ENCODE measurements around the gene SEZ6L. TPM values are rescaled to one million over a fixed set of nuclear protein-coding genes. Genes with fewer than 3 reads are reported as not detected.

SEZ6L gene
- total RNA-seq, 1 donor from 2014 or later, result 2.3 TPM

DNA sequence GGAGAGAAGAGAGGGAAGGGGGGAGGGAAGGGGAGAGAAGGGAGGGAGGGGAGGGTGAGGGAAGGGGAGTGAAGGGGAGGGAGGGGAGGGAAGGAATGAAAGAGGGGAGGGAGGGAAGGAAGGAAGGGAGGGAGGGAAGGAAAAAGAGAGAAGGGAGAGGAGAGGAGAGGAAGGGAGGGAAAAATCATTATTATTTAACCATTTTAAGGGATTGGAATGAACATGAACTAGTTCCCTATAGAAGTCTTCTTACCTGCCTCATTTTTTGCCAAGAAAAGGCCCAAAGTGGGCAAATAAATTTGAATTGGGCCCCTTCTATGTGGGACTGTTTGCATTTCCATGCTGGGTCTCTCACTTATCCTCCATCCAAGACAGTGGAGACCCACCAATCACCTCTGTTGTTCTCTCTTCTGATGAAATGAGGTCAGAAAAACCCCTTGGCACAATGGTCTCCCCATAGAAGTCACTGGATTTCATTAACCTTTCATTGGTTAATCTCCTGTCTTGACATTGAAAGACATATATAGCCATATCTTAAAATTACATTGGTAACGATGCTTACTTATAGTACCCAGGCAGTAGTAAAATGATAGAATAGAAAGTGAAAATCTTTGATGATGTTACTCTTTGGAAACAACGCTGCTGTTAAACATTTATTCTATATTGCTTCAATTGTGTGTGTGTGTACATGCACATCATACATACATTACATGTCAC is 179.7 kb downstream of the SEZ6L start:
- Histone ChIP-seq H2AFZ (ENCODE audit: low read depth, low read length) (no peak overlapping the region), H3K4me1 (ENCODE audit: insufficient read depth, low read length) (no peaks in the 10 kb centered on the region), H3K9ac (ENCODE audit: low read length) (no peak overlapping the region), H3K4me2 (ENCODE audit: low read length) (no peak overlapping the region), H3K36me3 (ENCODE audit: insufficient read depth, low read length) (no peaks in the 10 kb centered on the region), H3K79me2 (ENCODE audit: insufficient read depth, low read length) (no peaks in the 10 kb centered on the region), H3K27me3 (ENCODE audit: insufficient read depth, low read length) (peaks cover 14% of the 10 kb centered on the region), H3K4me3 (ENCODE audit: insufficient read depth, low read depth, low read length) (no peak overlapping the region), H3K9me3 (ENCODE audit: insufficient read depth, low read depth, low read length) (peaks cover under 1% of the 10 kb centered on the region), H4K20me1 (ENCODE audit: insufficient read depth, low read length) (no peaks in the 10 kb centered on the region), H3K27ac (ENCODE audit: low read depth, low read length) (no peak overlapping the region)
- DNase-seq (ENCODE audit: low read depth) (no peak), FAIRE-seq (no peak)
- H3K27ac Mint-ChIP-seq (ENCODE audit: unreplicated experiment), result no peak overlapping the region
- H3K9me3 Mint-ChIP-seq (ENCODE audit: unreplicated experiment), result peaks cover 4% of the 10 kb centered on the region
- H3K4me1 Mint-ChIP-seq (ENCODE audit: low read depth, unreplicated experiment), result no peaks in the 10 kb centered on the region
- peaks cover 2% of the 10 kb centered on the region for H3K36me3 Mint-ChIP-seq (ENCODE audit: low read depth, unreplicated experiment)
- peaks cover 21% of the 10 kb centered on the region for H3K27me3 Mint-ChIP-seq (ENCODE audit: low read depth, unreplicated experiment)
- TF ChIP-seq, protein P1, sequence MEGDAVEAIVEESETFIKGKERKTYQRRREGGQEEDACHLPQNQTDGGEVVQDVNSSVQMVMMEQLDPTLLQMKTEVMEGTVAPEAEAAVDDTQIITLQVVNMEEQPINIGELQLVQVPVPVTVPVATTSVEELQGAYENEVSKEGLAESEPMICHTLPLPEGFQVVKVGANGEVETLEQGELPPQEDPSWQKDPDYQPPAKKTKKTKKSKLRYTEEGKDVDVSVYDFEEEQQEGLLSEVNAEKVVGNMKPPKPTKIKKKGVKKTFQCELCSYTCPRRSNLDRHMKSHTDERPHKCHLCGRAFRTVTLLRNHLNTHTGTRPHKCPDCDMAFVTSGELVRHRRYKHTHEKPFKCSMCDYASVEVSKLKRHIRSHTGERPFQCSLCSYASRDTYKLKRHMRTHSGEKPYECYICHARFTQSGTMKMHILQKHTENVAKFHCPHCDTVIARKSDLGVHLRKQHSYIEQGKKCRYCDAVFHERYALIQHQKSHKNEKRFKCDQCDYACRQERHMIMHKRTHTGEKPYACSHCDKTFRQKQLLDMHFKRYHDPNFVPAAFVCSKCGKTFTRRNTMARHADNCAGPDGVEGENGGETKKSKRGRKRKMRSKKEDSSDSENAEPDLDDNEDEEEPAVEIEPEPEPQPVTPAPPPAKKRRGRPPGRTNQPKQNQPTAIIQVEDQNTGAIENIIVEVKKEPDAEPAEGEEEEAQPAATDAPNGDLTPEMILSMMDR (IDR thresholded peaks at IDR 0.05; ENCODE audit: insufficient read depth, low read depth, low read length), result no peak
- no peak overlapping the region for H3K4me3 Mint-ChIP-seq (ENCODE audit: unreplicated experiment)

DNA sequence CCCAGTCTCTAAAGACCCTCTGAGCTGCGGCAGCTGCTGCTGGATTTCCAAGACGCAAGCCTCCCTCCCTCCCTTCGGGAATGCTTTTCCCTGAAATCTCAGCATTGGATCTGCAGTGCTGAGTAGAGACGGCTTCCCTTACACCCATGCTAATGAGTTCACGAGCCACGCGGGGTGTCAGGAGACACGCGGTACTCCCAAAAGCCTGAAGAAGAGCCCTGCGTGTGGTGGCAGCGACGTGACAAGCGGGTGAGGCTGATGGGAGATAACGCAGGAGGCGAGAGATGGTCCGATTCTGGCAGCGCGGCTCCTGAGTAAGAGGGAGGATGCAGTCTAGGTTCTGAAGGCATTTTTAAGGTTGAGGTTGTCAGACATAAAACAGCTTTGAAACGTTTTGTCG is 185.4 kb downstream of the SEZ6L start:
- peaks cover 6% of the 10 kb centered on the region for H3K27me3 ChIP-seq (ENCODE audit: insufficient read depth, low read length)
- DNase-seq (ENCODE audit: low read depth) (no peak), FAIRE-seq (no peak)
- no peak overlapping the region for H3K27ac ChIP-seq (ENCODE audit: low read depth, low read length)
- H3K4me3 ChIP-seq (ENCODE audit: insufficient read depth, low read depth, low read length), result no peak overlapping the region
- H4K20me1 ChIP-seq (ENCODE audit: insufficient read depth, low read length), result no peaks in the 10 kb centered on the region
- Mint-ChIP-seq H3K27me3 (ENCODE audit: low read depth, unreplicated experiment) (peaks cover 5% of the 10 kb centered on the region), H3K9me3 (ENCODE audit: unreplicated experiment) (peaks cover 2% of the 10 kb centered on the region), H3K4me1 (ENCODE audit: low read depth, unreplicated experiment) (no peaks in the 10 kb centered on the region), H3K27ac (ENCODE audit: unreplicated experiment) (no peak overlapping the region), H3K36me3 (ENCODE audit: low read depth, unreplicated experiment) (no peaks in the 10 kb centered on the region), H3K4me3 (ENCODE audit: unreplicated experiment) (no peak overlapping the region)
- no peak for TF ChIP-seq EZH2 (IDR thresholded peaks at IDR 0.05; ENCODE audit: insufficient read depth, low read length)
- TF ChIP-seq, protein P1 (IDR thresholded peaks at IDR 0.05; ENCODE audit: insufficient read depth, low read depth, low read length), result no peak
- H3K9me3 ChIP-seq (ENCODE audit: insufficient read depth, low read depth, low read length), result peaks cover 2% of the 10 kb centered on the region
- no peaks in the 10 kb centered on the region for H3K36me3 ChIP-seq (ENCODE audit: insufficient read depth, low read length)
- no peaks in the 10 kb centered on the region for H3K79me2 ChIP-seq (ENCODE audit: insufficient read depth, low read length)
- H3K9ac ChIP-seq (ENCODE audit: low read length), result no peak overlapping the region
- H3K4me2 ChIP-seq (ENCODE audit: low read length), result no peak overlapping the region
- no peaks in the 10 kb centered on the region for H3K4me1 ChIP-seq (ENCODE audit: insufficient read depth, low read length)
- H2AFZ ChIP-seq (ENCODE audit: low read depth, low read length), result no peak overlapping the region

DNA sequence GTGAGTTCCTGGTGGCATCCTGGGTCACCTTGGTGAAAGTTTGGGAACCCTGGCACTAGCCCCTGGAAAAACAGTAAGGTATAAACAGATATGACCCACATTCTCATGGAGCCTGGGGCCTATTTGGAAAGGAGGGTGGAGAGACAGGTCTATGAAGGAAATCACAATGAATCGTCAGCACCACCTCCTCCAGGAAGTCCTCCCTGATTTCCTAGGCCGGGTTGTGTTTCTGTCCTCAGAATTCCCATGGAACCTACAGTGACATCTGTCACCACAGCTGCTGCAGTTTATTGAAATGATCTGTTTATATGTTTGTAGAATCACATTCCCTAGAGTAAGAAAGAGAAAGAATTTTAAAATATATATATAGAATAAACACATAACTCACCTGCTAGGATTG is 188.0 kb downstream of the SEZ6L start:
- no peaks in the 10 kb centered on the region for H3K36me3 Mint-ChIP-seq (ENCODE audit: low read depth, unreplicated experiment)
- H3K9ac ChIP-seq (ENCODE audit: low read length), result no peak overlapping the region
- H3K4me1 ChIP-seq (ENCODE audit: insufficient read depth, low read length), result peaks cover 9% of the 10 kb centered on the region
- no peaks in the 10 kb centered on the region for H3K79me2 ChIP-seq (ENCODE audit: insufficient read depth, low read length)
- FAIRE-seq (no peak), DNase-seq (ENCODE audit: low read depth) (no peak)
- H3K36me3 ChIP-seq (ENCODE audit: insufficient read depth, low read length), result no peaks in the 10 kb centered on the region
- no peak overlapping the region for H3K4me3 Mint-ChIP-seq (ENCODE audit: unreplicated experiment)
- peaks cover 2% of the 10 kb centered on the region for H3K9me3 ChIP-seq (ENCODE audit: insufficient read depth, low read depth, low read length)
- peaks cover 6% of the 10 kb centered on the region for H3K27me3 Mint-ChIP-seq (ENCODE audit: low read depth, unreplicated experiment)
- H4K20me1 ChIP-seq (ENCODE audit: insufficient read depth, low read length), result no peaks in the 10 kb centered on the region
- TF ChIP-seq, protein P1 (IDR thresholded peaks at IDR 0.05; ENCODE audit: insufficient read depth, low read depth, low read length), result no peak
- no peak for TF ChIP-seq EZH2 (IDR thresholded peaks at IDR 0.05; ENCODE audit: insufficient read depth, low read length)
- H3K27me3 ChIP-seq (ENCODE audit: insufficient read depth, low read length), result peaks cover 5% of the 10 kb centered on the region
- no peak overlapping the region for H3K4me3 ChIP-seq (ENCODE audit: insufficient read depth, low read depth, low read length)
- H3K4me2 ChIP-seq (ENCODE audit: low read length), result no peak overlapping the region
- H3K27ac ChIP-seq (ENCODE audit: low read depth, low read length), result no peak overlapping the region
- H3K9me3 Mint-ChIP-seq (ENCODE audit: unreplicated experiment), result no peaks in the 10 kb centered on the region
- no peaks in the 10 kb centered on the region for H3K4me1 Mint-ChIP-seq (ENCODE audit: low read depth, unreplicated experiment)
- no peak overlapping the region for H3K27ac Mint-ChIP-seq (ENCODE audit: unreplicated experiment)
- no peak overlapping the region for H2AFZ ChIP-seq (ENCODE audit: low read depth, low read length)
